Measurements from ENCODE around the gene BIN1. TPM values are rescaled to one million over a fixed set of nuclear protein-coding genes. Genes with fewer than 3 reads are reported as not detected.

Gene BIN1
- total RNA-seq, 1 donor from 2014 or later, result 90.9 TPM

DNA sequence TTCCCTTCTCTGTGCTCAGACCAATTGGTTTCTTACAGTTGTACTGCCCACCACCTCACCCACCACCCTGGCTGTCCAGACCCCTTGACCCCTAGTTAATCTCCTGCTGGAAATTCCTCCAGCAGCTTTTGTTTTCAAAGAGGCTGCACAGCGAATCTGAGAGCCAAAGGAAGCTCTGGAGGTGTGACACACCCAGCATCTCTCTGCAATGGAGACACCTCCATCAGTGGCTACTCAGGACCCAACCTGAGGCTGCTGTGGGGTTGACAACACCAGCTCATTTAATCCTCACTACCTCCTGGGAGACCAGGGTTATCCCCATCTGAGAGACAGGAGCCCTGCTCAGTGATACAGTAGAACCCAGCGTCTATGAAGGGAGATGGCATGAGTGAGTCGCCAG, 86.4 kb downstream of the BIN1 start:
- no peaks in the 10 kb centered on the region for H3K27me3 ChIP-seq (ENCODE audit: control insufficient read depth, insufficient read depth, low read length)
- no peak overlapping the region for H3K4me3 ChIP-seq (ENCODE audit: low read depth, low read length)
- TF ChIP-seq, protein P1, sequence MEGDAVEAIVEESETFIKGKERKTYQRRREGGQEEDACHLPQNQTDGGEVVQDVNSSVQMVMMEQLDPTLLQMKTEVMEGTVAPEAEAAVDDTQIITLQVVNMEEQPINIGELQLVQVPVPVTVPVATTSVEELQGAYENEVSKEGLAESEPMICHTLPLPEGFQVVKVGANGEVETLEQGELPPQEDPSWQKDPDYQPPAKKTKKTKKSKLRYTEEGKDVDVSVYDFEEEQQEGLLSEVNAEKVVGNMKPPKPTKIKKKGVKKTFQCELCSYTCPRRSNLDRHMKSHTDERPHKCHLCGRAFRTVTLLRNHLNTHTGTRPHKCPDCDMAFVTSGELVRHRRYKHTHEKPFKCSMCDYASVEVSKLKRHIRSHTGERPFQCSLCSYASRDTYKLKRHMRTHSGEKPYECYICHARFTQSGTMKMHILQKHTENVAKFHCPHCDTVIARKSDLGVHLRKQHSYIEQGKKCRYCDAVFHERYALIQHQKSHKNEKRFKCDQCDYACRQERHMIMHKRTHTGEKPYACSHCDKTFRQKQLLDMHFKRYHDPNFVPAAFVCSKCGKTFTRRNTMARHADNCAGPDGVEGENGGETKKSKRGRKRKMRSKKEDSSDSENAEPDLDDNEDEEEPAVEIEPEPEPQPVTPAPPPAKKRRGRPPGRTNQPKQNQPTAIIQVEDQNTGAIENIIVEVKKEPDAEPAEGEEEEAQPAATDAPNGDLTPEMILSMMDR (IDR thresholded peaks at IDR 0.05; ENCODE audit: insufficient read depth, low read length, poor library complexity, severe bottlenecking), result no peak
- no peaks in the 10 kb centered on the region for H3K36me3 ChIP-seq (ENCODE audit: control insufficient read depth, insufficient read depth, low read length)
- no peak for DNase-seq (ENCODE audit: low read depth)

DNA sequence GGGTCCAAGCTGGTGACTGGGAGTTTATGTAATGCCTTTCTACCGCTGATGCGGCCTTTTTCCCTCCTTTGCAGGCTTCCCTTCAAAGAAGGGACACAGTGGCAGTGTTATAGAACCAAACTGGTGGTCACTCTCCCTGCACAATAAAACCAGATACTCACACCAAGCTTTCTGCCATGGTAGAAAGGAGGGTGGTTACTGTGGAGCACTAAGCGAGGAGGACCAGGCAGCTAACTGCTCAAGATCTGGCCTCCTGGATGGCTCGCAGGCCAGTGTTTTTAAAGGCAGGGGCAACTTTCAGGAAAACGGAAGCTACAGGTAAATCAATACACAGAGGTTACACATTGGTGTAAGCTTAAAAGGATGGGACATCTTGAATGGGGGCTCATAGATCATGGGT, 89.4 kb downstream of the BIN1 start:
- Histone ChIP-seq H3K36me3 (ENCODE audit: control insufficient read depth, insufficient read depth, low read length) (no peaks in the 10 kb centered on the region), H3K4me3 (ENCODE audit: low read depth, low read length) (no peak overlapping the region), H3K27me3 (ENCODE audit: control insufficient read depth, insufficient read depth, low read length) (no peaks in the 10 kb centered on the region)
- TF ChIP-seq, protein P1 (IDR thresholded peaks at IDR 0.05; ENCODE audit: insufficient read depth, low read length, poor library complexity, severe bottlenecking), result no peak
- DNase-seq (ENCODE audit: low read depth), result no peak

DNA sequence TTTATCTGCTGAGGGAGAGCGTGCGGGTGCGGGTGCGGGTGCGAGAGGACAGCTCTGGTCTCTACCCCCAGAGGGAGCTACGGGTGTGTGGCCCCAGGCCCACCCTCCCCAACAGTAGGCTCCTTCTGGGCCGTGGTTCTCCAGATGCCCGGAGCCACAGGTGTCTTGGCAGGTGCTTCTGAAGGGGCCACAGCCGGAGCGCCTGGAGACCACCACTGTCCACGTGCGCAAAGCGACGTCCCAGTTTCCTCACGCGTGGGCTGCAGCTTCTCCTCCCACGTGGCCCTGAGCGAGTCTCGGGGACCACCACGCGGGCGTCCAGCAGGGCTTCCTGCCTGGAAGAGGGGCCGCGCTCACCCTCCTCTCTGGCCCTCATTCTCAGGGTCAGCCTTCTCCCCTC, 90.6 kb downstream of the BIN1 start:
- TF ChIP-seq, protein P1 (IDR thresholded peaks at IDR 0.05; ENCODE audit: insufficient read depth, low read length, poor library complexity, severe bottlenecking), result no peak
- H3K36me3 ChIP-seq (ENCODE audit: control insufficient read depth, insufficient read depth, low read length), result no peaks in the 10 kb centered on the region
- peaks cover 3% of the 10 kb centered on the region for H3K27me3 ChIP-seq (ENCODE audit: control insufficient read depth, insufficient read depth, low read length)
- DNase-seq (ENCODE audit: low read depth), result no peak
- no peak overlapping the region for H3K4me3 ChIP-seq (ENCODE audit: low read depth, low read length)

DNA sequence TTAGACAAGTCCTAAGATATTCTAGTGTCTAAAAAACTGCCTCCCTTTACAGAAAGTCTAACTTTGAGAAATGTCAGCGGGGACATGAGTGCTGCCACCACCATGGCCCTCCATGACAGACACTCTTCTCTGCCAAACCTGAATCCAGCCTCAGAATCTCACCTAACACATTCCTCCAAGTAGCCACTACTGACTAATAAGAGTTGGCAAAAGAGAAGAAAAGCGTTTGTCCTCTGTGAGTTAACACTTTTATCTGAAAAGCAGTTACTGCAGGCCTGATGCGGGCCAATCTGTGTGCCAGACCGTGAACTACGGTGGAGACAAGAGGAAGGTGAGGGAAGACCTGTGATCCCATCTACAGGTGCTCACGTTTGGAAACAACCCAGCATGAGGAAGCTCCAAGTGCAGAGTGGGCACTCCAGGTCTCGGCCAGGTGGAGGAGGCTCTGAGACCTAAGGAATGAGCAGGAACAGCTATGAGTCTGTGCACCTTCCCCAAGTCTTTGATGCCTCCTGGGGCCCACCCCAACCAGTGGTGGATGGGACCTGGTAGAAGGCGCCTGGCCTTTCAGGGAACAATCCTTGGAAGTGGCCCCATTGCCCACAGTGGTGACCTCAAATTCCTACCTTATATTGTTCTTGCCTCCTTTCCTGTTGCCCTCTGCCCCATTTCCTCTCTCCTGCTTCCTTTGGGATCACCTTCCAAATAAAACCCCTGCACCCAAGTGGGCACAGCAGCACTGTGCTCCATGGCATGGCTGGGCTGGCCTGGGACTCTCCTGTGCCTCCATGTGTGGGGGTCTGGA, 91.6 kb downstream of the BIN1 start:
- TF ChIP-seq, protein P1 (IDR thresholded peaks at IDR 0.05; ENCODE audit: insufficient read depth, low read length, poor library complexity, severe bottlenecking), result no peak
- DNase-seq (ENCODE audit: low read depth), result no peak
- no peak overlapping the region for H3K4me3 ChIP-seq (ENCODE audit: low read depth, low read length)
- H3K36me3 ChIP-seq (ENCODE audit: control insufficient read depth, insufficient read depth, low read length), result no peaks in the 10 kb centered on the region
- H3K27me3 ChIP-seq (ENCODE audit: control insufficient read depth, insufficient read depth, low read length), result peaks cover 3% of the 10 kb centered on the region

DNA sequence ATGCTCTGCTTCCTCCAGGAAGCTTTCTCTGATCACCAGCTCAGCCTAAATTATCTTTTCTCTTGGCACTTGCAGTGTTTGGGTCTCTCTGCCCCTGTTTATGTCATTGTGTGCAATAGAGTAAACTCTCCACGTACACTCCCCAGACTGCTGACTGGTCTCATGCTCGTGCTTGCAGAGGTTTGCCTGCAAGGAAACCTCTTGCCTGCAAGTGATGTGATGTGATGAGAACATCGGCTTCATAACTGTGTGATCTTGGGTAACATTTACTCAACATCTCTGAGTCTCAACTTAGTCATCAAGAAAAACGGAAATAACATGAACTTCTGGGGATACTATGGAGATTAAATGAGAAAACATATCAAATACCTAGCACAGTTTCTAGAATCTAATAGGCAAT, 92.3 kb downstream of the BIN1 start:
- Histone ChIP-seq H3K36me3 (ENCODE audit: control insufficient read depth, insufficient read depth, low read length) (no peaks in the 10 kb centered on the region), H3K27me3 (ENCODE audit: control insufficient read depth, insufficient read depth, low read length) (peaks cover 3% of the 10 kb centered on the region), H3K4me3 (ENCODE audit: low read depth, low read length) (no peak overlapping the region)
- DNase-seq (ENCODE audit: low read depth), result no peak
- TF ChIP-seq, protein P1 (IDR thresholded peaks at IDR 0.05; ENCODE audit: insufficient read depth, low read length, poor library complexity, severe bottlenecking), result no peak

DNA sequence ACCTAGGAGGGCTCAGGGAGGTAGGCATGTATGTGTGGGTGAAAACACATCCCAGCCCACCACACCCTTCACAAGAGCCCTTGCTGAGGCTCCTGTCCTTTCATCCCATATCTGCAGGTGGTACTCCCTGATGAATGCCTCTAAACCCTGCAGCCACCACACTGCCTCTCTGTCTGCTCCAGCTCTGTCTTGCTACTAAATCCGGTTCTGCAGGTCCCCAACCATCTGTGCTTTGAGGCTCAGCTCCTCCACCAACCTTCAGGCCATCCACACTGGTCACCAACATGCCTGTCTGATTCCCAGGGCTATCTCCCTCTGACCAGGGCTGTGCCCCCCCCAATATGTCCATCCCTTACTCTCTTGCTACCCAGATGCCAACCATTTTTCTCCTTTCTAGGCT, 92.7 kb downstream of the BIN1 start:
- H3K36me3 ChIP-seq (ENCODE audit: control insufficient read depth, insufficient read depth, low read length), result no peaks in the 10 kb centered on the region
- TF ChIP-seq, protein P1 (IDR thresholded peaks at IDR 0.05; ENCODE audit: insufficient read depth, low read length, poor library complexity, severe bottlenecking), result no peak
- H3K27me3 ChIP-seq (ENCODE audit: control insufficient read depth, insufficient read depth, low read length), result peaks cover 3% of the 10 kb centered on the region
- DNase-seq (ENCODE audit: low read depth), result no peak
- no peak overlapping the region for H3K4me3 ChIP-seq (ENCODE audit: low read depth, low read length)

Measured in kidney epithelial cell (primary cell).